SK-N-SH (cell line): ENCODE data around the gene KLHL26. TPM values are rescaled to one million over a fixed set of nuclear protein-coding genes. Genes with fewer than 3 reads are reported as not detected.

Source experiments
- CTCF ChIA-PET: fragments of 300-600, 350-600 bp; formaldehyde crosslinking; extraction: SDS; loops from one replicate; lab custom pipeline; 2021; lab: Yijun Ruan, JAX
- POLR2A ChIA-PET: fragments of 350-600 bp; sonication (Branson Sonifier 250); formaldehyde crosslinking; extraction: SDS; loops from one replicate; lab custom pipeline; 2020; ENCODE audit warnings: antibody characterized with exemption, inconsistent platforms; lab: Yijun Ruan, JAX
- DNase-seq: peaks from one replicate; pipeline ENCODE4 v3.0.0; 2012
- H2AFZ ChIP-seq: fragments of 200-600 bp; sonication (generic); 2 replicates; pipeline ENCODE4 v1.8.1; 2016; ENCODE audit warnings: antibody characterized with exemption, mild to moderate bottlenecking, low read depth
- H3F3A ChIP-seq: fragments of 200-600 bp; sonication (generic); replicated peaks from 2 replicates; pipeline ENCODE3; 2016; ENCODE audit warnings: antibody characterized with exemption, mild to moderate bottlenecking; ENCODE audit not compliant: insufficient read depth
- H3K27ac ChIP-seq, 2 experiments: fragments of 200-500 bp in 1 of 2; fragments of 200-600 bp in 1 of 2; sonication (Bioruptor generic) in 1 of 2; sonication (generic), shearing (Covaris generic) in 1 of 2; 2 replicates each; pipeline versions ENCODE4 v1.5.1 to v1.6.1; 2014 to 2016; ENCODE audit warnings: low read depth in 2 of 2, inconsistent platforms in 1 of 2, low read length in 1 of 2, mild to moderate bottlenecking in 1 of 2, mixed read lengths in 1 of 2
- H3K27me3 ChIP-seq: fragments of 200-600 bp; sonication (generic), shearing (Covaris generic); 2 replicates; pipeline ENCODE4 v1.6.1; 2016; ENCODE audit warnings: mixed run types; ENCODE audit not compliant: insufficient read depth
- H3K36me3 ChIP-seq, 2 experiments: fragments of 200-500 bp in 1 of 2; fragments of 200-600 bp in 1 of 2; sonication (Bioruptor generic) in 1 of 2; sonication (generic) in 1 of 2; replicated peaks in 1 of 2; 2 replicates each; pipeline versions ENCODE3 to v1.5.1; 2014 to 2016; ENCODE audit warnings: low read length in 1 of 2, mild to moderate bottlenecking in 1 of 2; ENCODE audit not compliant: insufficient read depth in 2 of 2, control insufficient read depth in 1 of 2
- H3K4me1 ChIP-seq, 2 experiments: fragments of 200-500 bp in 1 of 2; fragments of 200-600 bp in 1 of 2; sonication (Bioruptor generic) in 1 of 2; sonication (generic), shearing (Covaris generic) in 1 of 2; 2 replicates each; pipeline versions ENCODE4 v1.5.1 to v1.6.1; 2014 to 2016; ENCODE audit warnings: low read depth in 1 of 2, low read length in 1 of 2, mixed run types in 1 of 2; ENCODE audit not compliant: insufficient read depth in 2 of 2, control insufficient read depth in 1 of 2
- H3K4me2 ChIP-seq: fragments of 200-600 bp; sonication (generic), shearing (Covaris generic); 2 replicates; pipeline ENCODE4 v1.6.1; 2017; ENCODE audit warnings: mixed run types
- H3K4me3 ChIP-seq, 2 experiments: fragments of 200-500 bp in 1 of 2; fragments of 200-600 bp in 1 of 2; sonication (Bioruptor generic) in 1 of 2; sonication (generic), shearing (Covaris generic) in 1 of 2; 2 replicates each; pipeline versions ENCODE4 v1.5.1 to v1.8.1; 2014 to 2016; ENCODE audit warnings: low read depth in 2 of 2, inconsistent platforms in 1 of 2, low read length in 1 of 2, mild to moderate bottlenecking in 1 of 2, mixed read lengths in 1 of 2, moderate library complexity in 1 of 2
- H3K79me2 ChIP-seq: fragments of 200-600 bp; sonication (generic); 2 replicates; pipeline ENCODE4 v1.8.1; 2017; ENCODE audit warnings: mild to moderate bottlenecking; ENCODE audit not compliant: insufficient read depth
- H3K9ac ChIP-seq: fragments of 200-600 bp; sonication (generic); 2 replicates; pipeline ENCODE4 v1.6.1; 2017; ENCODE audit warnings: mixed run types
- H3K9me2 ChIP-seq: fragments of 200-600 bp; sonication (generic); 2 replicates; pipeline ENCODE4 v1.6.1; 2017; ENCODE audit warnings: mixed run types
- H3K9me3 ChIP-seq: fragments of 200-600 bp; sonication (generic); 2 replicates; pipeline ENCODE4 v1.6.1; 2017; ENCODE audit warnings: mixed run types, mild to moderate bottlenecking, moderate library complexity
- H4K20me1 ChIP-seq: fragments of 200-600 bp; sonication (generic); 2 replicates; pipeline ENCODE4 v1.6.1; 2017; ENCODE audit warnings: mild to moderate bottlenecking, mixed run types; ENCODE audit not compliant: insufficient read depth
- FOXJ3 ChIP-seq: sonication (generic); formaldehyde crosslinking; IDR thresholded peaks from 2 replicates; pipeline ENCODE4 v1.5.1; 2020; ENCODE audit warnings: mild to moderate bottlenecking, missing genetic modification reagents
- FOXM1 ChIP-seq: IDR thresholded peaks from 2 replicates; pipeline ENCODE4 v1.4.0; 2012; ENCODE audit warnings: low read depth, mild to moderate bottlenecking
- JUND ChIP-seq: IDR thresholded peaks from 2 replicates; pipeline ENCODE4 v1.4.0; 2012
- MEF2A ChIP-seq: IDR thresholded peaks from 2 replicates; pipeline ENCODE4 v1.4.0; 2012; ENCODE audit warnings: low read depth, borderline replicate concordance
- RCOR1 ChIP-seq: fragments of 150-350 bp; IDR thresholded peaks from 2 replicates; pipeline ENCODE4 v1.6.1; 2017; ENCODE audit warnings: antibody characterized with exemption, low read length
- RXRA ChIP-seq: IDR thresholded peaks from 2 replicates; pipeline ENCODE4 v1.4.0; 2012; ENCODE audit warnings: low read depth, mild to moderate bottlenecking, borderline replicate concordance
- SIN3A ChIP-seq: IDR thresholded peaks from 2 replicates; pipeline ENCODE4 v1.6.1; 2012; ENCODE audit warnings: low read depth, mild to moderate bottlenecking, low read length, moderate library complexity, borderline replicate concordance
- SMC3 ChIP-seq: IDR thresholded peaks from 2 replicates; pipeline ENCODE4 v1.6.1; 2012; ENCODE audit warnings: low read depth, low read length, improper control_type of control experiment
- WGBS: methylation state at CpG from one replicate; pipeline ENCODE4 v1.1.6; 2017; ENCODE audit warnings: low lambda C conversion rate; 5-methylcytosine and 5-hydroxymethylcytosine counted together
- polyA plus RNA-seq, 3 experiments: library from polyadenylated mRNA; depleted of rRNA; stranded (reverse); fragments of >200 nt; gene quantifications; 2 replicates each; pipeline ENCODE4 v1.2.3, GENCODE V29; 2012
- TF ChIP-seq, protein P1 (sequence below): IDR thresholded peaks from 2 replicates; pipeline ENCODE4 v1.4.0; 2012; ENCODE audit warnings: low read depth, borderline replicate concordance
- TF ChIP-seq, protein P2 (sequence below): IDR thresholded peaks from 2 replicates; pipeline ENCODE4 v1.6.1; 2012; ENCODE audit warnings: mild to moderate bottlenecking, low read depth, low read length, moderate library complexity
- TF ChIP-seq, protein P3 (sequence below): IDR thresholded peaks from 2 replicates; pipeline ENCODE4; 2012

KLHL26 gene
- polyA plus RNA-seq, 1 of the 3 experiments (the other 2 are of a cell fraction) = 4.6 TPM

DNA sequence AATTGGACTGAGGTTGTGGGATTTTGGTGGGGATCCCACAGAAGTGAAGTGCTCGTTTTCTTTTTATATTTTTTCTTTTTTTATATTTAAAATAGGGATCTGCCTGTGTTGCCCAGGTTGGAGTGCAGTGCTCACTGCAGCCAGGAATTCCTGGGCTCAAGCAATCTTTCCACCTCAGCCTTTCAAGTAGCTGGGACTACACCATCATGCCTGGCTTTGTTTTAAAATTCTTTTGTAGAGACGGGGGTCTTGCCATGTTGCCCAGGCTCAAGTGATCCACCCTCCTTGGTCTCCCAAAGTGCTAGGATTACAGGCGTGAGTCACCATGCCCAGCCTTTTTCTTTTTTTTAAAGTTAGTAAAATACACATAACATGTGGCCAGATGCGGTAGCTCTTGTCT lies 67.2 kb downstream of the KLHL26 start:
- CTCF ChIA-PET = interaction anchor here (0.7 to 1.3 kb wide), 2 partner anchors 110 to 186 kb away, joined by 3 read pairs; no protein-coding TSS in a partner anchor

More for the DNA sequence above, 67.2 kb downstream of the KLHL26 start:
- H3F3A ChIP-seq = peaks cover 16% of the 10 kb centered on the region
- no peak overlapping the region for H3K27ac ChIP-seq
- H2AFZ ChIP-seq = no peak overlapping the region
- POLR2A ChIA-PET = no interaction called here
- H3K27me3 ChIP-seq = no peaks in the 10 kb centered on the region
- no peaks in the 10 kb centered on the region for H3K9me3 ChIP-seq
- no peak overlapping the region for H3K4me2 ChIP-seq
- H3K36me3 ChIP-seq = no peaks in the 10 kb centered on the region
- H3K79me2 ChIP-seq = peaks cover 45% of the 10 kb centered on the region
- WGBS = 80% methylated on average over 4 of the region's 4 CpGs
- TF ChIP-seq RCOR1 (no peak), FOXJ3 (CRISPR knock-in tag) (no peak), RXRA (no peak), JUND (no peak), SMC3 (no peak), MEF2A (no peak), SIN3A (no peak), FOXM1 (no peak)
- TF ChIP-seq, protein P1, sequence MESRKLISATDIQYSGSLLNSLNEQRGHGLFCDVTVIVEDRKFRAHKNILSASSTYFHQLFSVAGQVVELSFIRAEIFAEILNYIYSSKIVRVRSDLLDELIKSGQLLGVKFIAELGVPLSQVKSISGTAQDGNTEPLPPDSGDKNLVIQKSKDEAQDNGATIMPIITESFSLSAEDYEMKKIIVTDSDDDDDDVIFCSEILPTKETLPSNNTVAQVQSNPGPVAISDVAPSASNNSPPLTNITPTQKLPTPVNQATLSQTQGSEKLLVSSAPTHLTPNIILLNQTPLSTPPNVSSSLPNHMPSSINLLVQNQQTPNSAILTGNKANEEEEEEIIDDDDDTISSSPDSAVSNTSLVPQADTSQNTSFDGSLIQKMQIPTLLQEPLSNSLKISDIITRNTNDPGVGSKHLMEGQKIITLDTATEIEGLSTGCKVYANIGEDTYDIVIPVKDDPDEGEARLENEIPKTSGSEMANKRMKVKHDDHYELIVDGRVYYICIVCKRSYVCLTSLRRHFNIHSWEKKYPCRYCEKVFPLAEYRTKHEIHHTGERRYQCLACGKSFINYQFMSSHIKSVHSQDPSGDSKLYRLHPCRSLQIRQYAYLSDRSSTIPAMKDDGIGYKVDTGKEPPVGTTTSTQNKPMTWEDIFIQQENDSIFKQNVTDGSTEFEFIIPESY = no peak
- TF ChIP-seq, protein P2, sequence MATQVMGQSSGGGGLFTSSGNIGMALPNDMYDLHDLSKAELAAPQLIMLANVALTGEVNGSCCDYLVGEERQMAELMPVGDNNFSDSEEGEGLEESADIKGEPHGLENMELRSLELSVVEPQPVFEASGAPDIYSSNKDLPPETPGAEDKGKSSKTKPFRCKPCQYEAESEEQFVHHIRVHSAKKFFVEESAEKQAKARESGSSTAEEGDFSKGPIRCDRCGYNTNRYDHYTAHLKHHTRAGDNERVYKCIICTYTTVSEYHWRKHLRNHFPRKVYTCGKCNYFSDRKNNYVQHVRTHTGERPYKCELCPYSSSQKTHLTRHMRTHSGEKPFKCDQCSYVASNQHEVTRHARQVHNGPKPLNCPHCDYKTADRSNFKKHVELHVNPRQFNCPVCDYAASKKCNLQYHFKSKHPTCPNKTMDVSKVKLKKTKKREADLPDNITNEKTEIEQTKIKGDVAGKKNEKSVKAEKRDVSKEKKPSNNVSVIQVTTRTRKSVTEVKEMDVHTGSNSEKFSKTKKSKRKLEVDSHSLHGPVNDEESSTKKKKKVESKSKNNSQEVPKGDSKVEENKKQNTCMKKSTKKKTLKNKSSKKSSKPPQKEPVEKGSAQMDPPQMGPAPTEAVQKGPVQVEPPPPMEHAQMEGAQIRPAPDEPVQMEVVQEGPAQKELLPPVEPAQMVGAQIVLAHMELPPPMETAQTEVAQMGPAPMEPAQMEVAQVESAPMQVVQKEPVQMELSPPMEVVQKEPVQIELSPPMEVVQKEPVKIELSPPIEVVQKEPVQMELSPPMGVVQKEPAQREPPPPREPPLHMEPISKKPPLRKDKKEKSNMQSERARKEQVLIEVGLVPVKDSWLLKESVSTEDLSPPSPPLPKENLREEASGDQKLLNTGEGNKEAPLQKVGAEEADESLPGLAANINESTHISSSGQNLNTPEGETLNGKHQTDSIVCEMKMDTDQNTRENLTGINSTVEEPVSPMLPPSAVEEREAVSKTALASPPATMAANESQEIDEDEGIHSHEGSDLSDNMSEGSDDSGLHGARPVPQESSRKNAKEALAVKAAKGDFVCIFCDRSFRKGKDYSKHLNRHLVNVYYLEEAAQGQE = no peak
- TF ChIP-seq, protein P3, sequence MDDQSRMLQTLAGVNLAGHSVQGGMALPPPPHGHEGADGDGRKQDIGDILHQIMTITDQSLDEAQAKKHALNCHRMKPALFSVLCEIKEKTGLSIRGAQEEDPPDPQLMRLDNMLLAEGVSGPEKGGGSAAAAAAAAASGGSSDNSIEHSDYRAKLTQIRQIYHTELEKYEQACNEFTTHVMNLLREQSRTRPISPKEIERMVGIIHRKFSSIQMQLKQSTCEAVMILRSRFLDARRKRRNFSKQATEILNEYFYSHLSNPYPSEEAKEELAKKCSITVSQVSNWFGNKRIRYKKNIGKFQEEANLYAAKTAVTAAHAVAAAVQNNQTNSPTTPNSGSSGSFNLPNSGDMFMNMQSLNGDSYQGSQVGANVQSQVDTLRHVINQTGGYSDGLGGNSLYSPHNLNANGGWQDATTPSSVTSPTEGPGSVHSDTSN = no peak
- TF ChIP-seq, all 33 proteins: peak for 0
- Histone ChIP-seq H3K9ac (no peak overlapping the region), H4K20me1 (peaks cover 40% of the 10 kb centered on the region), H3K4me1 (peaks cover 14 to 26% of the 10 kb centered on the region in 2 experiments; a peak in 2 of 4 replicates), H3K4me3 (no peak overlapping the region), H3K9me2 (no peaks in the 10 kb centered on the region)
- DNase-seq = no peak
